ENCODE results near the gene RPS6KA2.

RPS6KA2 gene

DNA sequence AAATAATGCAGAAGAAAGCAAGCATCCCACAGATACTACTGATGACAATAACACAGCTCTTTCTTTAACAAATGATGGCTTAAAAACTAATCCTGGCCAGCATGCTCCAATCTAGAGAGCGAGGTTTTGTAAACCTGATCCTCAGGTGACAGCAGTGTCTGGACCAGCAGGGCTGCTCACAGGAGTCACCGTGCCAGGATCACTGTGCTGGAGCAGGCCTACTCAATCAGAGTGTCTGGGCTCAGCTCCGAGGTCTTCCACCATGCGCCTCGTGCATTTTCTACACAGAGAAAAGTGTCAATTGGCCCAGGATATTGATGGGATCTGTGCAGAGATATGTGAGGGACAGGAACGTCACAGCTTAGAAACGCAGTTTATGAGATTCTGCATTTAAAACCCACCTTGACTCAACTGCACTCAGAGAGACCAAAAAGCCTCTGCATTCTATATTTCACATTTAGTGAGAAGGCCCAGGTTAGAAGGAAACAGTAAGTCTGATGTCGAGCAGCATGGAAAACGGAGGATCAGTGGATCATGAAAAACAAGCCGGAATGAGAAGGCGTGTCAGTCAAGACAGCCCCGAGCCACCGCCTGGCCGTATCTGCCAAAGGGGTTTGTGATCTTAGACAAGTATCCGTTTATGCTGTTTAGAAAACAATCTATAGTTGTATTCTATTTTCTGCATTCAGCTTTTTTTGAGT, 48.4 kb downstream of the RPS6KA2 start:
- DNase-seq (ENCODE audit: low read depth in 4 of 4, low spot score in 1 of 4): no peak

GRCh38 chr6:166575205-166575604, 51.8 kb downstream of the RPS6KA2 start:
- no peak for DNase-seq (ENCODE audit: low read depth in 4 of 4, low spot score in 1 of 4)

DNA sequence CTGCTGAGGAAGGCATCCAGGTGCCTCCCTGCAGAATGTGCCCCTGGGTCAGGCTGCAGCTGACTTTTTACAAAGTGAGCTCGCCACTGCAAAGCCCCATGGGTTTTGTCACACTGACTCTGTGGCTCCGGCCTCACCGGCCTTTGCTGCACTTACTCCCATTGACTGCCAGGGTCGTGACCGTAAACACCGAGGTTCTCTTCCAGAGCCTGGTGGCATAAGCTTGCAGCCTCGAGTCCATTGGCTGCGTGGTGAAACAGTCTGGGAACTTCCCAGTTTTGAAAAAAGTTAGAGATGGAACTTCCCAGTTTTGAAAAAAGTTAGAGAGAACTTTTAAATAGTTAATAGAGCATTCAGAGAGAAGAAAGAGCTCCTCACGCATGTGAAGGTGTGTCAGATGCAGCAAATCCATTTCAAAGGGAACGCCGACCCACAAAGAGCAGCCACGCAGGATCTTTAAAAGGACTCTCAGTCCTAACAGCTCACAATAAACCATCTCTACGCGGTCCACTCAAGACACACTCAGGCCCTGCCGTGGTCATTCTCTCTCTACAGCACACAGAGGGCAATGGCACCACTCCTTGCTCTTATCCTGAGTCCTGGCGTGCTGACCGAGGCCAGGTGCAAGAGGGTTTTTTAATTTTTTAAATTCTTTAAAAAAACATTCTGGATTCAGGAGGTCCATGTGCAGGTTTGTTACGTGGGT, 53.4 kb downstream of the RPS6KA2 start:
- no peak for DNase-seq (ENCODE audit: low read depth in 4 of 4, low spot score in 1 of 4)

DNA sequence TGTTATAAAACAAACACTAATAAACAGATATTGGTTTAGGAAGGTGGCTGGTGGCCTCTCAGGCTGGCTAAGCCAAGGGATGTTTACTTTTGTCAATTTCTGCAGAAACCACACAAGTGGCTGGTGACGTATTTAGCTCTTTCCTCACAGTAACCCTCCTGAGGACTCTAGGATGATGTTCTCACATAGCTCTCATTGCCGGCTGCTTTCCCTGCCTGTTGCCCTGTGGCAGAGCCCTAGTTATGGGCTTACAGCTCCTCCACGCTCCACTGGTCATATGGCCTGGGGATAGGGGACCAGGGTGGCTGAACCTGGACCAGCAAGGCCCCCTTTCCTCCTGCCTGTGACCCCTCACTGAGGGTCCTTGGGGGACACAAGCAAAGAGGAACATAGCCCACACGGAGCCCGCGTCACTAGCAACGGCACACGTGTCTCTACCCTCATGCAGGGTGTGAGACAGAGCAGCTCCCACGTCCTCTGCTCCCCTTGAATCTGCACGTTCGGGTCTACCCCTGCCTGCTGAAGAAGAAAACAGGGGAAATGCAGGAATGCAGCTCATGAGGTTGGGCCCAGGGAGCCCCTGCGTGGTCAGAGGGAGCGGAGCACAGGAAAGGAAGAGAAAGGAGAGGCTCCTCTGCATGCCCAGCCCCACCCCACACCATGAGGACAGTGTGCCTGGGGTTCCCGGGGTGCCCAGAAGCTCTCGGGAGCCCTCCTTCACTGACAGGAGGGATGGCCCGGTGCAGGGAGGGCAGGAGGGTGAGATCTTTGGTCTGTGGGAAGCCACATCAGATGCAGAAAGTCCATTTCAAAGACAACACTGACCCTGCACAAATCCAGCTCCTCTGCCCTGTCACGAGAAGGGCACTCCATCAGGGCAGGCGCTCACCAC, 54.4 kb downstream of the RPS6KA2 start:
- no peak for DNase-seq (ENCODE audit: low read depth in 4 of 4, low spot score in 1 of 4)

GRCh38 chr6:166570929-166571713, 55.9 kb downstream of the RPS6KA2 start:
- DNase-seq (ENCODE audit: low read depth in 4 of 4, low spot score in 1 of 4): no peak

- no peak for DNase-seq (ENCODE audit: low read depth in 4 of 4, low spot score in 1 of 4)
Measured at GRCh38 chr6:166569206-166569605, 57.8 kb downstream of the RPS6KA2 start.

- no peak for DNase-seq (ENCODE audit: low read depth in 4 of 4, low spot score in 1 of 4)
Measured at GRCh38 chr6:166567813-166568212, 59.2 kb downstream of the RPS6KA2 start.

DNA sequence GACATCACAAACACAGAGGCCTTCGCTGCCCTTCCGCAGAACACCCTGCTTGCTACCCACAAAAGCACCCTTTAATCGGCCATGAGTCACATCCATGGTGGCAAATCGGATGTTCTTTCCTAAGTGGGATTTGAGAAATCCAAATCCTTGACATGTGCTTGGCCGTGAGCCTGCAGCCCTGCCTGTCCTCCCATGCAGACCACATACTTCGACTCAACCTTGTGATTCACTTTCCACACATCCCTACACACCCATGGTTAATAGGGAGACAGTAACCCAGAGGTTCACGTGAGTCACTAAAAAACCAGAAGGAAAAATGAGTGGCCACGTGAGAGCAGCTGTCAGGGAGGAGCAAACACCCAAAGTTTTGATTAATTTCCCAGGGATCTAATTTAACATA, 59.9 kb downstream of the RPS6KA2 start:
- DNase-seq (ENCODE audit: low read depth in 4 of 4, low spot score in 1 of 4): no peak

DNA sequence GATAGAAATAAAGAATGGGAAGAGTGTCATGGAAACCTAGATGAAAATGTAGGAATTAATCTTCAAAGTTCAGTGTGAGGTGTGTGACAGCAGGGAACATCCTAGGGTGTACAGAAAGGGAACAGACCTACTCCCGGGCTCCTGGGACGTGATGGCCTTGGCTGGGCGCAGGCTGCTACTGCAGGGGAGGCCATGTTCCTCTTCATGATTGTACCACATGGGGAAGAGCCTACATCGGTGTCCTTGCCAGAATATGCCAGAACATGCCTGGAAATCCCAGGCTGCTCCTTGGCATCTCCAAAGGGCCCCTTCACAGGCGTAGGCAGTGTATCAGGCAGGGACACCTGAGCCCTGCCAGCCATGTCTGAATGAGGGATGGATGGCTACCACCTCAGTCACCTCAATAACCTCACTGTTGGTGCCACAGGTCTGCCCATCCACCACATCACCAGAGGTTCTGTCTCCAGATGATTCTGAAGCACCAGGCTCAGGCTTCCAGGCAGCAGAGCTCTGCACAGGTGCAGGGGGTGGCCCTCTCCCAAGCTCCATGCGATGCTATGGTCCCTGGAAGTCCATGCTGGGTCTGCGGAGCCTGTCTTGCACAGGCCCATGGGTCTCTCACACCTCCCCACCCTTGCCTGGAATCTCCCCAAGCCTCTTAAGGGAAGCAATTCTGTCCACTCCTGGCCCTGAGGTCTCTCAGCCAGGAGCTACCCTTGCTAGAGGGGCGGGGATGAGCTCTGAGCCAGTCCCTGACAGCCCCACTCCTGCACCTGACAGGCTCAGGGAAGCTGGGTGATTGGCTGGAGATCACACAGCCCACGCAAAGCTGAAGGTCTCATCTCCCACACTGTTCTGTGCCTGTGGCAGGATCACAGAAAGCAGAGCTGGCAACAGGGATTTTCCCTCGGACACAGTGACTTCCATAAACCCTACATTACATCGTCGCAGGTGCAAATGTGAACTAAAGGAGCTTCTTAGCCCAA, 60.7 kb downstream of the RPS6KA2 start:
- no peak for DNase-seq (ENCODE audit: low read depth in 4 of 4, low spot score in 1 of 4)

- DNase-seq (ENCODE audit: low read depth in 4 of 4, low spot score in 1 of 4): no peak
Measured at GRCh38 chr6:166565084-166565967, 61.7 kb downstream of the RPS6KA2 start.

DNA sequence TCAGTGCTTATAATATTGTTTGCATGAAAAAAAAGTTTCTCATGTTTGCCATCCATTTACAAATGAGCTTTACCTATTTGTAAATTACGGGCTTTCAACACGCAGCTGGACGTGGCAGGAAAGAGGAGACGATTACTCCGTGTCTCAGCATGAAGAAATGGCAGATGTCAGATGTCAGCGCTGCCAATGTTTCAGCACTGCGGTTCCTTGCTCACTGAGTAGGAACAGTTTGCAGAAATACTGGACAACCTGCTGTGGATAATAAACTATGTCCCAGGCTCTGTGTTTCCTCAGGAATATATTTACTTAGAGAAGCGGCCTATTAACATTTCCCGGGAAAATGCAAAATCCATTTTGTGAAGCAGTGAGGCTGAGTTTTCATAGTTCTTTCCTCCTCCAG, 63.2 kb downstream of the RPS6KA2 start:
- DNase-seq (ENCODE audit: low read depth in 4 of 4, low spot score in 1 of 4): no peak

DNA sequence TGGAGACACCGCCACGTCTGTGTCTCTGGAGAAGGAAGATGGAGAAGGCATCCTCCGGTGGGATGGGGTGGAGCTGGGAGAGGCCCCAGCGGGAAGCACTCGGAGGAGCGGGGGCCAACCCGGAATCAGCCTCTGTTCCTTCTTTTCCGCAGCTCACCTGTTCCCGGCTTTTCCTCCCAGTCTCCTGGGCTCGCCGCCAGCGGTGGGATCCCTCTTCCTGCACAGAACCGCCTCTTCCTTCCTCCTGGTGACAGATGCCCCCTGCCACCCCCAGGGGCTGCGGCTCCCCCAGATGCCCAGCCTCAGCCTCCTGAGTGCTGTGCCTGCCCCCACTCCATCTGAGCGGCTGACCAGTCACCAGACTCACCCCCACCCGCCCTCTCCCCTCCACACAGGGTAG, 63.9 kb downstream of the RPS6KA2 start:
- DNase-seq (ENCODE audit: low read depth in 4 of 4, low spot score in 1 of 4): no peak

- no peak for DNase-seq (ENCODE audit: low read depth in 4 of 4, low spot score in 1 of 4)
Measured at GRCh38 chr6:166562726-166563125, 64.3 kb downstream of the RPS6KA2 start.

- DNase-seq (ENCODE audit: low read depth in 4 of 4, low spot score in 1 of 4): no peak
Measured at GRCh38 chr6:166561771-166562359, 65.2 kb downstream of the RPS6KA2 start.

DNA sequence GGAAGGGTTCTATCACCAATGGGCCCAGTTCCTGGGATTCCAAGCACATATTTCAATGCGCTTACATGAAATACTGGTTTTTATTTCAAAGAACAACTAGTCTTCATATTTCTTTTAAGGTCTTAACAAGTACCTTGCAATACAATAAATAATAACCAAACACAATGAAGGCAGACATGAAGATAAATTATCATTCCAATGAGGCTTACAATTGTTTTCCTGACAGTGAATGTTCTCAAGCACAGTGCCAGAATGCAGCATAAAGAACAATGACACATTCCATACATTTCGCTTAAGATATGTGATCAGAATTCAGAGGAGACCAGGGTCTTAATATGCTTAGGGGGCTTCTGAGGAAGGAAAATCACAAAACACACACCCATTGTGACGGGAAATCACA, 66.8 kb downstream of the RPS6KA2 start:
- no peak for DNase-seq (ENCODE audit: low read depth in 4 of 4, low spot score in 1 of 4)

- DNase-seq (ENCODE audit: low read depth in 4 of 4, low spot score in 1 of 4): no peak
Measured at GRCh38 chr6:166559662-166560061, 67.4 kb downstream of the RPS6KA2 start.

DNA sequence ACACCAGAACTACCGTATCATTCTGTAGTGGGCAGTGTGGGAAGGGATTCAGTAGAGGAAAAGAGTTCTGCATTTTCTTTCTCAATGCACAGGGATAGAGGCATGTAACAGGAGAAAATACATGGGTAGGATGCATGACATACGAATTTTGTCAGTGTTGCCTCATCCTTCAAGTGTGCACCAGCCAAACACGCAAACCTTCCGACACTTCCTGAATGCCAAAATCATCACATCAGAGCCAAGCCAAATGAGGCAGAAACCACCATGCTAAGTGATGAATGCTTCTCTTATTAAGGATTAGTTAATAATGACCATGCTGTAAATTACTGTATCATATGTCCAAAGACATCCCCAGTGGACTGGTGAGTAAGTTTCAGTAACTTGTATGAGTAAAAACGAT, 67.8 kb downstream of the RPS6KA2 start:
- no peak for DNase-seq (ENCODE audit: low read depth in 4 of 4, low spot score in 1 of 4)

- no peak for DNase-seq (ENCODE audit: low read depth in 4 of 4, low spot score in 1 of 4)
Measured at GRCh38 chr6:166558156-166559005, 68.7 kb downstream of the RPS6KA2 start.
